GM21367 (cell line): ENCODE measurements around the gene PTGR2.
"Not testable (repeated sequence)": the region's sequence is repeated elsewhere in the genome, so short reads cannot be mapped to it uniquely, and the experiment has no call there.

Source experiments
- ATAC-seq: cut with Tn5 transposase; IDR thresholded peaks from one replicate; pipeline ENCODE4 v1.9.1; 2021; ENCODE audit not compliant: unreplicated experiment

The PTGR2 gene

GRCh38 chr14:73851567-73852382 lies at the start of gene PTGR2:
Gene PTGR2, plus strand, starts transcription at chr14:73851831. Its CDS starts 7,032 bp downstream, at chr14:73858863.
- ATAC-seq: peak; percentile 70

DNA sequence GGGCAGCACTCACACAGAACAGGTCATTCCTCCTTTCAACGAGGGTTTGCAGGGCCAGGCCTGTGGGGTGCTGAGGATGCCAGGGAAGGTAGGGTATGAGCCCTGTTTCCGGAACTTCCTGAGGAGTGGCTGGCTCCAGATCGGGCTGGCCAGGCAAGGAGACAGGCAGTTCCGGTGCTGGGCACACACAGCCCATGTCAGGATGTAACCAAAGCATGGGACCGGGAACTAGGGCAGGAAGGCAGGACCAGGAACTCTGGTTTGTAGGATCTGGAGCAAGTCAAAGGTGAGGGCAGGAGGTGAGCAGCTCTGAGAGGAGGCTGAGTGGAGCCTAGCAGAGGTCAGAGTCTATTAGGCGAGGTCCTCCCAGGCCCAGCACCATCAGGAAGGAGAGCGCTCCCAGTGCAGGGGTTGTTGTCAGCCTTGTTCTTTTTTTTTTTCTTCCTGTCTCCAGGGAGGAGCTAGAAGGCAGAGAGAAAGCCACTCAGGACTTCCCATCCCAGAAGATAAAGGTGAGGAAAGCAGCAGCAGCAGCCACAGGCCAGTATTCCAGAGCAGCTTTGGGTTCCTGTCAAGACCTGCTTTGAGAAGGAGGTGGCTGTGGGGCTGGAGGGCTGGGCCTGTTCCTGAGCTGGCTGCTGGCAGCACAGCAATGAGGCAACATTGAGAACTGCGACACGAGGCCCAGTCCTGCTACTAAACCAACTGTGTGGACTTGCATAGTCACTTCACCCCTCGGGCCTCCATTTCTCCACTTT lies 49.0 kb upstream of the PTGR2 start:
- no peak for ATAC-seq

GRCh38 chr14:73804636-73805035 lies 47.0 kb upstream of the PTGR2 start:
- no peak for ATAC-seq

GRCh38 chr14:73807457-73807856 lies 44.2 kb upstream of the PTGR2 start:
- ATAC-seq: no peak

DNA sequence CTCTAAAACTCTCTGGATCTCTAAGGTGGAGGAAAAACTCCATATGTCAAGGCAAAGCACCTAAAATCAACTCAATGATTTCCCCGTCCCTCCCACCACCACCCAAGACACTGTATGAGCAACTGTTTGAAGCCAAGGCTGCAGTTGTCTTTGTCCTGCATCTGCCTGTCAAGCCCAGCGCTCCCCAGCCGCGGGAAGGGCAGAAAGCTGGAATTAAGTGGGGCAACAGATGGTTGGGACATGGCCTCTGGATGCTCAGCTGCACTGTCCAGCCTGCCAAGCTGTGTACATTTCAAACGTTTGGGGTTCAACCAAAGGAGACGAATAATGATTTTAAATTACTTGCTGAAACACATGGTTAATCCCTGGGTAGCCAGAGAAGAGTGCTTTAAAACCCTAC lies 42.2 kb upstream of the PTGR2 start:
- ATAC-seq: no peak

DNA sequence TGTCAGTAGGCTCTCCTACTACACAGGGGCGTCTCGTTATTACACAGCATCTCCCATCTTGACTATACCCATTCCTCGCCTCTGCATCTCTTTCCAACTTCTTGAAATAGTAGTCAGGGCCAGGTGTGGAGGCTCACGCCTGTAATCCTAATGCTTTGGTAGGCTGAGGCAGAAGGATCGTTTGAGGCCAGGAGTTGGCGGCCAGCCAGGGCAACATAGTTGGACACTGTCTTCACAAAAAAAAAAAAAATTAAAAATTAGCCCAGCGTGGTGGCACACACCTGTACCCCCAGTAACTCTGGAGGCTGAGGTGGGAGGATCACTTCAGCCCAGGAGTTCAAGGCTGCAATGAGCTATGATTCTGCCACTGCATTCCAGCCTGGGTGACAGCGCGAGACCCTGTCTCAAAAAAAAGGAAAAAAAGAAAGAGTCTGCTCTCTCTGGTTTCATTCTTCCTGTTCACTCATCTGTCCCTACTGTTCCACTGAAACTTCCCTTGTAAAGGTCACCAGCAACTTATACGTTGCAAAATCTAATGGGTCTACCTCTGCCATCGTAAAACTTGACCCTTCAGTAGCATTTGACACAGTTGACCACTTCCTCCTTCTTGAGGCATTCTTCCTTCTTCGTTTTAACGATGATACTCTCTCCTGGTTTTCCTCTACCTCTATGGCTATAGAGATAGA lies 41.0 kb upstream of the PTGR2 start:
- ATAC-seq: no peak

DNA sequence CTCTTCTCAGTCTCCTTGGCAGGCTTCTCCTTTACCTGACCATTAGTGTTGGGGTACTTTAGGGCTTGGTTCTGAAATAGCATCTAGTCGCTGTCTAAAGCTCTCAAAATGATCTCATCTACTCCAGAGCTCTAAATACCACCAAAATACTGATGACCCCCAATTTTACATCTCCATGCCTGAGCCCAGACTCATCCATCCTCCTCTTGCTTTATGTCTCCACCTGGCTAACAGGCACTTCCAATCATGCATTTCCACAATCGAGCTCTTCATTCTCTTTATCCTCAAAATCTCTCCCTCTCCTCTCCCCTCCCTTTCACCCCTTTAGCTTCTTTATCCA lies 40.5 kb upstream of the PTGR2 start:
- no peak for ATAC-seq

DNA sequence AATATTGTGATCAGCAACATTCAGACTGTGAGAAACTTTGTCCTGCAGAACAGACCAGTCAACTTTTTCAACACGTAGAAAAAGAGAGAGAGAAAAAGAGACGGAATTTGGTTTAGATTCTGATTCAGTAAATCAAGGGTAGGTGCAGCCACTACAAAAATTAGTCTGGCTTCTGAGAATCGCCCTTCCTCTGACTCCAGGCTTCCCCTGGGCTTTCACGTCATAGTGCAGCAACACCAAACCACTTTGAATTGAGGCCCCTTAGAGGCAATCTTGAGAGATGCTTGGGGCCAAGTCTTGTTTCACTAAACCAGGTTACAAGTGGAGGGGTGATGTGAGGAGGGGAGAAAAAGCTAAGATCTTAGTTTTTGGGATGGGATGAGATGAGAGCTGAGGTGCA lies 37.5 kb upstream of the PTGR2 start:
- ATAC-seq: no peak

- no peak for ATAC-seq
These were observed 35.8 kb upstream of the PTGR2 start for GRCh38 chr14:73815849-73816248.

- ATAC-seq: no peak
These were observed 35.2 kb upstream of the PTGR2 start for GRCh38 chr14:73816393-73816816.

- ATAC-seq: no peak
These were observed 34.5 kb upstream of the PTGR2 start for GRCh38 chr14:73817020-73817655.

DNA sequence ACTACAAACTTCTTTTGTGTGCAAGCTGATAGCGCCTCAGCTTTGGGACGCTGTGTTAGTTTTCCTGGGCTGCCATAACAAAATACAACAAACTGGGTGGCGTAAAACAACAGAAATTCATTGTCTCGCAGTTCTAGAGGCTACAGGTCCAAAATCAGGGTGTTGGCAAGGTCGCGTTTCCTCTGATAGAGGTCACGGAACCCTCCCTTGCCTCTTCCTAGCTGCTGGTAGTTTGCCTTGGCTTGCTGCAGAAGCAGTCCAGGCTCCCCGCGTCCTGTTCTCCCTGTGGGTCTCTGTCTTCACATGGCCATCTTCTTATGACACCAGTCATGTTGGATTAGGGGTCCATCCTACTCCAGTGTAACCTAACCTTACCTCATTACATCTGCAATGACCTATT lies 32.8 kb upstream of the PTGR2 start:
- no peak for ATAC-seq

DNA sequence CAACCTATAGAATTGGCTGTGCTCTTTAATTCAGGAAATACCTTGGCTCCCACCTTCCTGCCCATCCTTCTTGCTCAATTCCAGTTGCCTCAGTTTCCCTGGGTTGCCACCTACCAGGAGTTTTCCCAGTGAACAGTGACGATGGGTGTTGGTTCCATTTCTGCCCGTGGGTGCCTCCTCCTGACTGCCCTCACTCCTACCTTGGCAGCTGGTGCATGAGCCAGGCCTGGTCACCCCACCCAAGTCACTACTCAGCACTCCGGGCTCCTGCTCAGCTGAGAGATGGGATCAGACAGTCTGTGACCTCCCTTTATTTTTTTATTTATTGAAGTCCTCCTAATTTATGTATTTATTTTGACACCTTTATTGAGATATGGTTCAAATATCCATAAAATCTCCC lies 31.0 kb upstream of the PTGR2 start:
- no peak for ATAC-seq

DNA sequence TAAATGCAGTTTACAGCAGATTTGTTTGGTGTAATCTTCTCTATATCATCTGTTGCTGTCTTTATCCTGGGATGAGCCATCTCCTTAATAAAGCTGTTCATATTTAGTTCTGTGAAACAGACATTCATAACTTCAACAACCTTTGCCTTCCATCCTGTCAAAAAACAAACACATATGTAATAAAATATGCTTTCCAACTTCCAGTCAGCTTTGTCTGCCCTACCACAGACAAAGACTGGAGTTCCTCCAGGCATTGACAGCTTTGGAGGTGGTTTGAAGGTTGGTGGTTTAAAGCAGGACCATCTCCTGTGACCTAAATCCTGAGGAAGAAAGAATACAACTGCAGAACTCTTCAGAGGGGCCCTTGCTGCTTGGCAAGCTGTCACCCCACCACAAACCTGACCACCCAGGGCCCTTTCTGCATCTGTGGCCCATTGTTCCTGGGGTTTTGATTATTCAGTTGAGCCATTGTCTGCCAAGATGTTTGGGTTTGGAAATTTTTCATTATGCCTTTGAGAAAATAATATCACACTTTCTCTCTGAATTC lies 28.2 kb upstream of the PTGR2 start:
- ATAC-seq: no peak

- ATAC-seq: no peak
These were observed 27.5 kb upstream of the PTGR2 start for GRCh38 chr14:73824127-73824526.

DNA sequence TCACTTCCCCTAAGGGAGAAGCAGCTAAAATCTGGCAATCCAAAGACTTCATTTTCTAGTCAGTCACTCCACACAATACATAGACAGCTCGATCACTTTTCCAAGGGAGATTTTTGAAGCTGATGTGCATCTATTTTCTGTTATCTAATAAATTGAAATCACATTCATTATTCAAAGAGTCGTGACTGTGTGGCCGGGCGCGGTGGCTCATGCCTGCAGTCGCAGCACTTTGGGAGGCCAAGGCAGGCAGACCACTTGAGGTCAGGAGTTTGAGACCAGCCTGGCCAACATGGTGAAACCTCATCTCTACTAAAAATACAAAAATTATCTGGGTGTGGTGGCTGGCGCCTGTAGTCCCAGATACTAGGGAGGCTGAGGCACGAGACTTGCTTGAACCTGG lies 27.1 kb upstream of the PTGR2 start:
- ATAC-seq: no peak

DNA sequence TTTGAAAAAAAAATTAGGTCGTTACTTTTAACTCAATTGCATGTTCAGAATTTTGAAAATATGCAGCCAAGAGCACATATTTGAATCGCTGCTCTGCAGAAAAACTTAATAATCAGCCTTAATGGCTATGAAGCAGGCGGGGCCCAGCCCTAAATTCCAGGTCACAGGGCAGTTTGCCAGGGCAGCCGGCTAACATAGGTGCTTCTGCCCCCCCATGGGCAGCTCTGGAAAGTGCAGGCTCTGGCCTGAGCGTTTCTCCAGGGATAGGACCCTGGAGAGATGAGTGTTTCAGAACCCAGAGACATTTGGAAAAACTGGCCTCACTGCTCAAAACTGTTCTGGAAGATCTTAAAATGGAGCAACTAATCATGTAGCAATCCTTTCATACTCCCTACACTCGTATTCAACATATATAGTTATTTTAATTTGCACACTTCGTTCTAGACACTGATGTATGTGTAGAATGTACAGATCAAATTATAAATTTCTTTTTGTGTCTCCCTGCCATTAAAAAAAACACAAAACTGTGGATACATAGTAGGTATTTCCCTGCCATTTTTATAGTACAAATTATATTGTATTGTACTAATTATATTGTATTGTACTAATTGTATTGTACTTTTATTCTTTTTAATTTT lies 26.0 kb upstream of the PTGR2 start:
- ATAC-seq: no peak

- ATAC-seq: not testable (repeated sequence)
These were observed 24.4 kb upstream of the PTGR2 start for GRCh38 chr14:73827190-73827589.

GRCh38 chr14:73829071-73829470 lies 22.6 kb upstream of the PTGR2 start:
- ATAC-seq: no peak

GRCh38 chr14:73829526-73830431 lies 21.9 kb upstream of the PTGR2 start:
- no peak for ATAC-seq
